ENCODE data around the gene GPR101.

GPR101 gene

GRCh38 chrX:137033774-137034507 is at the start of gene GPR101:
TSS of gene GPR101 (minus strand) at chrX:137033995. CDS start at chrX:137031674, 2,321 bp downstream.
- no peak for DNase-seq (ENCODE audit: low read depth)
- H3K4me3 ChIP-seq (ENCODE audit: control insufficient read depth, low read depth, low read length) = no peak within 1 kb of the TSS
- no peak for TF ChIP-seq CTCF (IDR thresholded peaks at IDR 0.05; ENCODE audit: control insufficient read depth, insufficient read depth, low read depth, low read length, missing control alignments)

- DNase-seq (ENCODE audit: low read depth) = no peak
- no peak for TF ChIP-seq CTCF (IDR thresholded peaks at IDR 0.05; ENCODE audit: control insufficient read depth, insufficient read depth, low read depth, low read length, missing control alignments)
- H3K4me3 ChIP-seq (ENCODE audit: control insufficient read depth, low read depth, low read length) = no peak overlapping the region
These were observed 47.4 kb upstream of the GPR101 start for GRCh38 chrX:137081239-137081638.

GRCh38 chrX:137072396-137072795 is 38.6 kb upstream of the GPR101 start:
- no peak for DNase-seq (ENCODE audit: low read depth)
- H3K4me3 ChIP-seq (ENCODE audit: control insufficient read depth, low read depth, low read length) = no peak overlapping the region
- no peak for TF ChIP-seq CTCF (IDR thresholded peaks at IDR 0.05; ENCODE audit: control insufficient read depth, insufficient read depth, low read depth, low read length, missing control alignments)

- DNase-seq (ENCODE audit: low read depth) = no peak
- no peak for TF ChIP-seq CTCF (IDR thresholded peaks at IDR 0.05; ENCODE audit: control insufficient read depth, insufficient read depth, low read depth, low read length, missing control alignments)
These were observed 37.8 kb upstream of the GPR101 start for GRCh38 chrX:137071596-137071995.

GRCh38 chrX:137067147-137067546 is 33.4 kb upstream of the GPR101 start:
- no peak for TF ChIP-seq CTCF (IDR thresholded peaks at IDR 0.05; ENCODE audit: control insufficient read depth, insufficient read depth, low read depth, low read length, missing control alignments)
- H3K4me3 ChIP-seq (ENCODE audit: control insufficient read depth, low read depth, low read length) = no peak overlapping the region
- no peak for DNase-seq (ENCODE audit: low read depth)

More at GRCh38 chrX:137071596-137071995, 37.8 kb upstream of the GPR101 start:
- H3K4me3 ChIP-seq (ENCODE audit: control insufficient read depth, low read depth, low read length) = no peak overlapping the region

GRCh38 chrX:137062915-137063617 is 29.3 kb upstream of the GPR101 start:
- no peak for TF ChIP-seq CTCF (IDR thresholded peaks at IDR 0.05; ENCODE audit: control insufficient read depth, insufficient read depth, low read depth, low read length, missing control alignments)
- H3K4me3 ChIP-seq (ENCODE audit: control insufficient read depth, low read depth, low read length) = no peak overlapping the region
- no peak for DNase-seq (ENCODE audit: low read depth)
